Effector memory CD8-positive, alpha-beta T cell (primary cell): Measurements from ENCODE around the gene ADAMTS3.
"Not testable (repeated sequence)": the region's sequence is repeated elsewhere in the genome, so short reads cannot be mapped to it uniquely, and the experiment has no call there.

Source experiments
- ATAC-seq: fragments of 150-1000 bp; cut with Tn5 transposase; replicated peaks from 2 replicates; pipeline ENCODE4 v1.10.0; 2021; ENCODE audit warnings: mild to moderate bottlenecking, moderate library complexity
- DNase-seq, 3 experiments: peaks; one replicate each; pipeline ENCODE4 v3.0.0; 2021
- H3K27ac Mint-ChIP-seq, 2 donors: one replicate each; pipeline ENCODE4 v1.8.0; 2022; ENCODE audit warnings: mild to moderate bottlenecking in 2 of 2, mixed read lengths in 2 of 2, moderate library complexity in 2 of 2
- H3K27me3 Mint-ChIP-seq, 2 donors: one replicate each; pipeline ENCODE4 v1.8.0; 2022; ENCODE audit warnings: mixed read lengths in 2 of 2
- H3K36me3 Mint-ChIP-seq: one replicate; pipeline ENCODE4 v1.8.0; 2022; ENCODE audit warnings: mild to moderate bottlenecking, moderate library complexity, mixed read lengths; ENCODE audit not compliant: insufficient read depth
- H3K4me1 Mint-ChIP-seq, 2 donors: one replicate each; pipeline ENCODE4 v1.8.0; 2022; ENCODE audit warnings: low read depth in 2 of 2, mixed read lengths in 2 of 2
- H3K4me3 Mint-ChIP-seq, 2 donors: one replicate each; pipeline ENCODE4 v1.8.0; 2022; ENCODE audit warnings: mild to moderate bottlenecking in 2 of 2, mixed read lengths in 2 of 2, moderate library complexity in 2 of 2
- H3K9me3 Mint-ChIP-seq, 2 donors: one replicate each; pipeline ENCODE4 v1.8.0; 2022; ENCODE audit warnings: mixed read lengths in 2 of 2

The ADAMTS3 gene

GRCh38 chr4:72567036-72567435 is 2.0 kb downstream of the ADAMTS3 start:
- no peaks in the 10 kb centered on the region for H3K36me3 Mint-ChIP-seq
- no peak for DNase-seq
- H3K27me3 Mint-ChIP-seq: peaks cover 38 to 51% of the 10 kb centered on the region in 2 donors
- peaks cover 4 to 6% of the 10 kb centered on the region in 2 donors for H3K9me3 Mint-ChIP-seq
- no peak for ATAC-seq
- no peak overlapping the region for H3K27ac Mint-ChIP-seq
- no peak overlapping the region for H3K4me3 Mint-ChIP-seq
- peaks cover 6 to 8% of the 10 kb centered on the region in 2 donors for H3K4me1 Mint-ChIP-seq

- H3K4me1 Mint-ChIP-seq: peaks cover 6 to 8% of the 10 kb centered on the region in 2 donors
- ATAC-seq: no peak
- H3K27ac Mint-ChIP-seq: no peak overlapping the region
- peaks cover 38 to 51% of the 10 kb centered on the region in 2 donors for H3K27me3 Mint-ChIP-seq
- peaks cover 4 to 6% of the 10 kb centered on the region in 2 donors for H3K9me3 Mint-ChIP-seq
- H3K4me3 Mint-ChIP-seq: no peak overlapping the region
- no peaks in the 10 kb centered on the region for H3K36me3 Mint-ChIP-seq
- no peak for DNase-seq
These were observed 2.5 kb downstream of the ADAMTS3 start for GRCh38 chr4:72566464-72566972.

- Mint-ChIP-seq H3K4me1 (peaks cover 6% of the 10 kb centered on the region in 2 donors), H3K9me3 (peaks cover 1 to 3% of the 10 kb centered on the region in 2 donors)
These were observed 4.2 kb downstream of the ADAMTS3 start for GRCh38 chr4:72564789-72565188.

GRCh38 chr4:72564184-72564583 is 4.8 kb downstream of the ADAMTS3 start:
- DNase-seq: no peak
- H3K9me3 Mint-ChIP-seq: no peaks in the 10 kb centered on the region
- no peak overlapping the region for H3K4me3 Mint-ChIP-seq
- H3K27ac Mint-ChIP-seq: no peak overlapping the region
- ATAC-seq: no peak
- H3K4me1 Mint-ChIP-seq: peaks cover 5 to 6% of the 10 kb centered on the region in 2 donors
- no peaks in the 10 kb centered on the region for H3K36me3 Mint-ChIP-seq
- H3K27me3 Mint-ChIP-seq: peaks cover 24 to 33% of the 10 kb centered on the region in 2 donors

More at GRCh38 chr4:72564789-72565188, 4.2 kb downstream of the ADAMTS3 start:
- H3K4me3 Mint-ChIP-seq: no peak overlapping the region
- H3K27ac Mint-ChIP-seq: no peak overlapping the region
- H3K27me3 Mint-ChIP-seq: peaks cover 28 to 39% of the 10 kb centered on the region in 2 donors
- DNase-seq: no peak
- no peaks in the 10 kb centered on the region for H3K36me3 Mint-ChIP-seq
- ATAC-seq: no peak

- Mint-ChIP-seq H3K9me3 (peaks cover 7% of the 10 kb centered on the region in 2 donors), H3K4me3 (no peak overlapping the region), H3K36me3 (no peaks in the 10 kb centered on the region), H3K27ac (no peak overlapping the region), H3K27me3 (peaks cover 5 to 10% of the 10 kb centered on the region in 2 donors), H3K4me1 (no peaks in the 10 kb centered on the region)
- DNase-seq (no peak), ATAC-seq (no peak)
These were observed 10.4 kb downstream of the ADAMTS3 start for GRCh38 chr4:72558655-72559054.

- Mint-ChIP-seq H3K9me3 (peaks cover 7 to 10% of the 10 kb centered on the region in 2 donors), H3K4me1 (no peaks in the 10 kb centered on the region), H3K27ac (no peak overlapping the region), H3K27me3 (peaks cover 5 to 10% of the 10 kb centered on the region in 2 donors), H3K36me3 (no peaks in the 10 kb centered on the region), H3K4me3 (no peak overlapping the region)
- DNase-seq (no peak), ATAC-seq (no peak)
These were observed 12.0 kb downstream of the ADAMTS3 start for GRCh38 chr4:72557021-72557420.

- H3K27me3 Mint-ChIP-seq: peaks cover 5 to 10% of the 10 kb centered on the region in 2 donors
- H3K9me3 Mint-ChIP-seq: peaks cover 7 to 10% of the 10 kb centered on the region in 2 donors
- DNase-seq (no peak), ATAC-seq (no peak)
- H3K27ac Mint-ChIP-seq: no peak overlapping the region
- H3K36me3 Mint-ChIP-seq: no peaks in the 10 kb centered on the region
- no peaks in the 10 kb centered on the region for H3K4me1 Mint-ChIP-seq
- no peak overlapping the region for H3K4me3 Mint-ChIP-seq
These were observed 13.6 kb downstream of the ADAMTS3 start for GRCh38 chr4:72555377-72555831.

GRCh38 chr4:72553540-72554337 is 15.3 kb downstream of the ADAMTS3 start:
- Mint-ChIP-seq H3K36me3 (no peaks in the 10 kb centered on the region), H3K27ac (no peak overlapping the region), H3K4me1 (no peaks in the 10 kb centered on the region), H3K27me3 (peaks cover 5 to 7% of the 10 kb centered on the region in 2 donors), H3K4me3 (no peak overlapping the region), H3K9me3 (peaks cover 5 to 10% of the 10 kb centered on the region in 2 donors)
- DNase-seq (no peak), ATAC-seq (no peak)

- no peak for ATAC-seq
- H3K36me3 Mint-ChIP-seq: no peaks in the 10 kb centered on the region
- no peaks in the 10 kb centered on the region for H3K27me3 Mint-ChIP-seq
- DNase-seq: no peak
- peaks cover 0 to 6% of the 10 kb centered on the region in 2 donors for H3K9me3 Mint-ChIP-seq
- no peaks in the 10 kb centered on the region for H3K4me1 Mint-ChIP-seq
- H3K27ac Mint-ChIP-seq: no peak overlapping the region
- H3K4me3 Mint-ChIP-seq: no peak overlapping the region
These were observed 16.6 kb downstream of the ADAMTS3 start for GRCh38 chr4:72552447-72552846.

GRCh38 chr4:72546456-72546855 is 22.6 kb downstream of the ADAMTS3 start:
- no peaks in the 10 kb centered on the region for H3K27me3 Mint-ChIP-seq
- no peak overlapping the region for H3K4me3 Mint-ChIP-seq
- no peaks in the 10 kb centered on the region for H3K36me3 Mint-ChIP-seq
- H3K27ac Mint-ChIP-seq: no peak overlapping the region
- DNase-seq: no peak
- H3K9me3 Mint-ChIP-seq: no peaks in the 10 kb centered on the region
- H3K4me1 Mint-ChIP-seq: no peaks in the 10 kb centered on the region
- no peak for ATAC-seq

GRCh38 chr4:72540694-72541093 is 28.3 kb downstream of the ADAMTS3 start:
- not testable (repeated sequence) for ATAC-seq, DNase-seq, H3K27me3 Mint-ChIP-seq, H3K4me3 Mint-ChIP-seq, H3K36me3 Mint-ChIP-seq, H3K4me1 Mint-ChIP-seq, H3K27ac Mint-ChIP-seq
- peaks cover 6 to 23% of the 10 kb centered on the region in 2 donors for H3K9me3 Mint-ChIP-seq

- no peak overlapping the region for H3K27ac Mint-ChIP-seq
- DNase-seq: no peak
- no peak overlapping the region for H3K4me3 Mint-ChIP-seq
- H3K36me3 Mint-ChIP-seq: no peaks in the 10 kb centered on the region
- H3K9me3 Mint-ChIP-seq: peaks cover 6 to 23% of the 10 kb centered on the region in 2 donors
- H3K4me1 Mint-ChIP-seq: no peaks in the 10 kb centered on the region
- ATAC-seq: no peak
- no peaks in the 10 kb centered on the region for H3K27me3 Mint-ChIP-seq
These were observed 31.0 kb downstream of the ADAMTS3 start for GRCh38 chr4:72538006-72538405.

GRCh38 chr4:72536443-72536842 is 32.6 kb downstream of the ADAMTS3 start:
- Mint-ChIP-seq H3K4me1 (no peaks in the 10 kb centered on the region), H3K27ac (no peak overlapping the region), H3K27me3 (no peaks in the 10 kb centered on the region), H3K4me3 (no peak overlapping the region), H3K36me3 (no peaks in the 10 kb centered on the region), H3K9me3 (peaks cover 6 to 23% of the 10 kb centered on the region in 2 donors)
- ATAC-seq (no peak), DNase-seq (no peak)

GRCh38 chr4:72531768-72532290 is 37.2 kb downstream of the ADAMTS3 start:
- Mint-ChIP-seq H3K4me1 (no peaks in the 10 kb centered on the region), H3K4me3 (no peak overlapping the region), H3K27ac (no peak overlapping the region), H3K9me3 (no peaks in the 10 kb centered on the region), H3K36me3 (no peaks in the 10 kb centered on the region), H3K27me3 (no peaks in the 10 kb centered on the region)
- DNase-seq (no peak), ATAC-seq (no peak)
